GOT3 (cell line): ENCODE results near the gene LSM11.
A peak's percentile ranks its signal among the peaks of the same experiment; 100 is the strongest.
"Not testable (repeated sequence)": the region's sequence is repeated elsewhere in the genome, so short reads cannot be mapped to it uniquely, and the experiment has no call there.

ENCODE experiments used
- DNase-seq: peaks from one replicate; lab custom pipeline; 2025; ENCODE audit warnings: mixed read lengths; lab: John Stamatoyannopoulos, UW

The LSM11 gene

GRCh38 chr5:157743163-157744050 is at the start of gene LSM11:
Gene LSM11 (plus strand): TSS chr5:157743712. CDS start chr5:157743751, 39 bp downstream.
- peak; percentile 85 for DNase-seq

DNA sequence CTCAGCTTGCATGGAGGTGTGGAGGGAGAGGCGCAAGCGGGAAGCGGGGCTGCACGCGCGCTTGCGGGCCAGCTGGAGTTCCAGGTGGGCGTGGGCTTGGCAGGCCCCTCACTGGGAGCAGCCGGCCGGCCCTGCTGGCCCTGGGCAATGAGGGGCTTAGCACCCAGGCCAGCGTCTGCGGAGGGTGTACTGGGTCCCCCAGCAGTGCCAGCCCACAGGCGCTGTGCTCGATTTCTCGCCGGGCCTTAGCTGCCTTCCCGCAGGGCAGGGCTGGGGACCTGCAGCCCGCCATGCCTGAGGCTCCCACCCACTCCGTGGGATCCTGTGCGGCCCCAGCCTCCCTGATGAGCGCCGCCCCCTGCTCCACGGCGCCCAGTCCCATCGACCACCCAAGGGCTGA is 49.7 kb upstream of the LSM11 start:
- DNase-seq, result not testable (repeated sequence)

GRCh38 chr5:157696154-157696553 is 47.4 kb upstream of the LSM11 start:
- not testable (repeated sequence) for DNase-seq

DNA sequence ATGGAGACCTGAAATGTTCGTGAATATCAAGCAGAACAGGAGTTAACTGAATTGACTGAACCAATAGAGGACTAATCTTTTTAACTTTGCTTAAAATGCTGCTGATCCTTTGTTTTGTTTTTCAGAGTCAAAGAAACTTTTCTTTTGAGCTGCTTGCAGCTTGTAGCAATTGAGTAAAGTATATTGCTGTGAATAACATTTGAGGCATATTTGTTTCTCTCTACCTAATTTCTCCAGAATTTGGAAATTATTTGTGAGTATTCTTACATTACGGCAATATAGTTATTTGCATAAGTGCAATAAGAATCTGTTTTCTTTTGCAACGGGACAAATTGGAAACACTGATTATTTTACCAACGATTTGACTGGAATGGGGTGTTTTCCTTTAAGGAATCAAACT is 44.8 kb upstream of the LSM11 start:
- not testable (repeated sequence) for DNase-seq

GRCh38 chr5:157703736-157704135 is 39.8 kb upstream of the LSM11 start:
- no peak for DNase-seq

- no peak for DNase-seq
Measured at GRCh38 chr5:157708866-157709265, 34.6 kb upstream of the LSM11 start.

DNA sequence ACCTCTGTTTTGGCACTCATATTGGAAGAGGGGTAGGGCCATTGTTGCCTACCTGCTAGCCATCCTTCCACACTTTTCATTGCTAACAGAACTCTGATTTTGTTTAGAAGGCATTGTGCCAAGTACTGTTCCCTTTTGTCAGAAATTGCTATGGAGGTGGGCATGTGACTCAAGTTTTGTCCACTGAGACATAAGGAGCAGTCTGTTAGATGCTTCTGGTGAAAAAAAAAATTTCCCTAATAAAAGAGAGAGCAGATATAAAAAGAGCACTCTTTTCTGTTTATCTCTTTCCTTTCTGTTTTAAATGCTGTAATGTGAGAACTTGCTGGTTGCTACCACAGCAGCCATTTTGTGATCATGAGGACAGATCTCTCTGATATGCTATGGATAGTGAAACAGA is 34.2 kb upstream of the LSM11 start:
- DNase-seq, result no peak

- no peak for DNase-seq
Measured at GRCh38 chr5:157710431-157710830, 33.1 kb upstream of the LSM11 start.

- no peak for DNase-seq
Measured at GRCh38 chr5:157710882-157711281, 32.6 kb upstream of the LSM11 start.

DNA sequence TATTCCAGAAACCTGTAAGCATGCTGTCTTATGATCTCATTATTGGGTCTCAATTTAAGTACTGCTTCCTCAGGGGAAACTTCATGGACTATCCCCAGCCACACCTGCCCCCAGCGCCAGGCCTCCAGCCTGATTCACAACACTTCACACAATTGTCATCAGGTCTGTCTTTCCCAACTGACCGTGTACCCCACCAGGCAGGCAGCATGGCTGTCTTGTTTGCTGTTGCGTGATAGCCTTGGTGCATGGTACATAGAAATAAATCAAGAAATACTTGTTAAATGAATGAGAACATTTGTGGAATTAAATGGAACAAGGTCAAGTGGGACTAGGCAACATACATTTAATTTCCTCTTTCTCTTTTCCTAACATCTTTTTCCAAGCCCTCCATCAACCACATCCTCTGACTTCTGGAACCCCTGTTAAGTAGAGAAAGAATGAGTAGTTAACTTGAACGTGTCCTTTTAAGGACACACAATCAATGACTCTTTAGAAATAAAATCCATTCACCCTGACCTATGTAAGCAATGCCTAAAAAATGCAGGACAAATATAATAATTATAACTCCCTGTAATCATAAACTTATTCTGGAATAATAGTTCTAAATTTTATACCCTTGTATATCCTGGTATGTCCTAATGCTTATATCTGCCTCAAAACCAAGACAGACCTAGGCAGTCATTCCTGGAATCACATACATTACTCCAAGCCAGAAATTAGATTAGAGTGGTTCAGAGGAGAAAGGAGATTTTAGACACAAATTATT is 29.5 kb upstream of the LSM11 start:
- DNase-seq, result no peak

- DNase-seq, result no peak
Measured at GRCh38 chr5:157714596-157714864, 29.0 kb upstream of the LSM11 start.

GRCh38 chr5:157718519-157718918 is 25.0 kb upstream of the LSM11 start:
- peak; percentile 21 for DNase-seq

- no peak for DNase-seq
Measured at GRCh38 chr5:157719245-157719644, 24.3 kb upstream of the LSM11 start.

DNA sequence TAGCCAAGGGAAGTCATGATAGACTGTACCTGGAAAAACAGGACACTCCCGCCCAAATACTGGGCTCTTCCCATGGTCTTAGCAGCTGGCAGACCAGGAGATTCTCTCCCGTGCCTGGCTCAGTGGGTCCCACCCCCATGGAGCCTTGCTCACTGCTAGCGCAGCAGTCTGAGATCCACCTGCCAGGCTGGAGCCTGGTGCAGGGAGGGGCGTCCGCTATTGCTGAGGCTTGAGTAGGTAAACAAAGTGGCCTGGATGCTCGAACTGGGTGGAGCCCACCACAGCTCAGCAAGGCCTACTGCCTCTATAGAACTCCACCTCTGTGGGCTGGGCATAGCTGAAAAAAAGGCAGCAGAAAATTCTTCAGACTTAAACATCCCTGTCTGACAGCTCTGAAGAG is 22.4 kb upstream of the LSM11 start:
- no peak for DNase-seq

GRCh38 chr5:157722895-157723294 is 20.6 kb upstream of the LSM11 start:
- DNase-seq, result not testable (repeated sequence)

DNA sequence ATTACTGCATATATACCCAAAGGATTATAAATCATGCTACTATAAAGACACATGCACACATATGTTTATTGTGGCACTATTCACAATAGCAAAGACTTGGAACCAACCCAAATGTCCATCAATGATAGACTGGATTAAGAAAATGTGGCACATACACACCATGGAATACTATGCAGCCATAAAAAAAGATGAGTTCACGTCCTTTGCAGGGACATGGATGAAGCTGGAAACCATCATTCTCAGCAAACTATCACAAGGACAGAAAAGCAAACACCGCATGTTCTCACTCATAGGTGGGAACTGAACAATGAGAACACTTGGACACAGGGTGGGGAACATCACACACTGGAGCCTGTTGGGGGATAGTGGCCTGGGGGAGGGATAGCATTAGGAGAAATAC is 16.9 kb upstream of the LSM11 start:
- DNase-seq, result not testable (repeated sequence)

DNA sequence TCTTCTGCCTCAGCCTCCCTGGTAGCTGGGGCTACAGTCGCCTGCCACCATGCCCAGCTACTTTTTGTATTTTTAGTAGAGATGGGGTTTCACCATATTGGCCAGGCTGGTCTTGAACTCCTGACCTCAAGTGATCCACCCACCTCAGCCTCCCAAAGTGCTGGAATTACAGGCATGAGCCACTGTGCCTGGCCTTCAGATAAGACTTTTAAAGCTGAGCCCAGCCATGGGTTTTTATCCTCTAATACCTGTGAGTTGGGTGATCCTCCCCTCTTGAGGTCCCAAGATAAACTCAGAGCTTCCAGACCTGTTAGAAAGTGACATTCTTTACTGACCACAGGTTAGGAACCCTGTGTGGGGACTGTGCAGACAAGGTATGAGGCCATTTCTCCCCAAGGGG is 15.7 kb upstream of the LSM11 start:
- DNase-seq, result not testable (repeated sequence)

DNA sequence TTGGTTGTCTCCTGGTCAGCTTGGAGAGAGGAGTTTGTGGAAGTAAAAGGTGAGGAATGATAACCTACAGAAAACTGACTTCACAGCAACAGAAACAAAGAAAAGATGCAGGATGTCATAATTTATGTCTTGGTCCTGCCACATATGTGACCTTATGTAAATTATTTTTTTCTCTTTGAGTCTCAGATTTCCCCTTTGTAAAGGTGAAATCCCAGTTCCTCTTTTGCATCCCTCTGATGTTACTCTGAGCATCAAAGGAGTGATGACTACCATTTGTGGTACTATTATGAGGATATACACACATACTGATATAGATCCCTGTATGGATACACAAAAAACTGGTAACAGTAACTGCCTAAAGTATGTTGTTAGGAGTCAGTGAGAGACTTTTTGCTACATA is 13.7 kb upstream of the LSM11 start:
- no peak for DNase-seq

- no peak for DNase-seq
Measured at GRCh38 chr5:157730900-157731271, 12.6 kb upstream of the LSM11 start.

GRCh38 chr5:157731272-157732129 is 12.0 kb upstream of the LSM11 start, which contains the start of gene THG1L:
Gene THG1L (plus strand): TSS chr5:157731420. CDS start chr5:157731441, 21 bp downstream.
- peak; percentile 94 for DNase-seq

GRCh38 chr5:157732130-157732514 is 11.4 kb upstream of the LSM11 start:
- DNase-seq, result no peak

- DNase-seq, result no peak
Measured at GRCh38 chr5:157732596-157733262, 10.8 kb upstream of the LSM11 start.
